Activated CD8-positive, alpha-beta memory T cell treated with anti-CD3 and anti-CD28 coated beads for 1 hour (primary cell): ENCODE data around the gene P2RX3.
"Not testable (repeated sequence)": the region's sequence is repeated elsewhere in the genome, so short reads cannot be mapped to it uniquely, and the experiment has no call there.

Source experiments
- DNase-seq, 2 donors: peaks; one replicate each; pipeline ENCODE4 v3.0.0-alpha.2; 2020; ENCODE audit warnings: low read depth in 1 of 2; ENCODE audit errors: extremely low read depth in 1 of 2

Gene P2RX3

DNA sequence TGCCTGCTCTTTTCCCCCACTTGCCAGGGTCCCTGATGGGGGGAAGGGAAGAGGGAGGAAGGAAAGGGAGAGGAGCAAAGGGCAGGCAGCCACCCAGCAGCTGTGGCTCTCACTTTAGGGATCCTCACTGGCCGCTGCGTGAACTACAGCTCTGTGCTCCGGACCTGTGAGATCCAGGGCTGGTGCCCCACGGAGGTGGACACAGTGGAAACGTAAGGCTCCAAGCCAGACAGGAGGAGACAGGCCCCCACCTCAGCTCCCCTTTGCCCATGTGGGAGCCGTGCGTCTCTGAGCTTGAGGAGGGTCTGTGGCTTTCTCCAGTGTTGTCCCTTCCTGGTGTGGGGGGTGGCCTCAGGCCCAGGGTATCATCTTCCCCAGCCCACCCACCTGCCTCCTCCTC is 9.9 kb downstream of the P2RX3 start:
- no peak for DNase-seq

DNA sequence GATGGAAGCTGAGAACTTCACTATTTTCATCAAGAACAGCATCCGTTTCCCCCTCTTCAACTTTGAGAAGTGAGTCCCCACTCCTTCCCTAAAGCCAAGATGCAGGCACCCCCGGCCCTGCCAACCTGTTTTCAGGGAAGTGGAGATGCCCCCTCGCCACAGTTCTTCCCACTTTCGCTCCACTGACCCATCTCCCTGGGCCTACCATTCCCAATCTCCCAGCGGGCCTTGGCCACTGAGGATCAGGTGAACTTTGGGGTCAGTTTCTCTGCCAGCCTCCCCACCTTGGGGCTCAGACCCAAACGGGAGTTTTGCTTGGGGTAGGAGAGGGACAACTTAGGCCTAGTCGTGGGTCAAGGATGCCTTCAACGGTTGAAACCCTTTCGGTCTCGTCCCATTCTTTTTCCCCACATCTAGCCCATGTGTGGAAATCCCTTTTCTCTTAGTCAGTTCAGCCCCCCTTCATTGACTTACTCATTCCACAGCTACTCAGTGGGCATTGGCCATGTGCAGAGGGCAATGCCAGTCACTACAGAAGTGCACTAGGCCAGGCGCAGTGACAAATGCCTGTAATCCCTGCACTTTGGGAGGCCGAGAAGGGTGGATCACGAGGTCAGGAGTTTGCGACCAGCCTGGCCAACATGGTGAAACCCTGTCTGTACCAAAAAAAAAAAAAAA is 10.6 kb downstream of the P2RX3 start:
- no peak for DNase-seq

DNA sequence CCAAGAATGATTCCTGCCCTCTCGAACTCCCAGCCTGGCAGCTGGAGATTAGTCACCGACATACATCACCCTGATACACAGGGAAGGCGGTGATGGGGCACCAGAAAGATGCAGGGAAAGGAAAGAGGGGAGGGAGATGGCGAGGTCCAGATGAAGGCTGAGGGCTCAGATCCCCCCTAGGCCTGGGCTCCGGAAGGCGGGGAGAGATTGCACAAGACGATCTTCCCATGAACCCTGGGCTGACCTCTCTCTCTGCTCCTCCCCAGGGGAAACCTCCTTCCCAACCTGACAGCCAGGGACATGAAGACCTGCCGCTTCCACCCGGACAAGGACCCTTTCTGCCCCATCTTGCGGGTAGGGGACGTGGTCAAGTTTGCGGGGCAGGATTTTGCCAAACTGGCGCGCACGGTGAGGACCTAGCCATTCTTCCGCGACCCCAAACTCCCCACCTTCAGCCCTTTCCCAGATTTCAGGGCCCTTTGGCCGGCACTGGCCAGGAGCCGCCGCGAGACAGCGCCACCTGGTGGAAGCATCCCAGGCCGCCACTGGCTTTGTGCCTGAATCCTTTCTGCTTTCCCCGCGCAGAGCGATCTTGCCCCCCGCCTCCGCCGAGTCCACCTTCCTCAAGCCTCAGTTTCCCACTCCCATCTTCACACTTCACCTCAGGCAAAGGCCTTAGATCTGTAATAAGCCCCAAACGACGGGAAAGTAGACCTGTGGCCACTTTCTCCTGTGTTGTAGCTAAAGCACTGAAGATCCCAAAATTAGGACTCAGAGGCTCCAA is 11.5 kb downstream of the P2RX3 start:
- DNase-seq, result peak in 1 of 2 donors; percentile 49

DNA sequence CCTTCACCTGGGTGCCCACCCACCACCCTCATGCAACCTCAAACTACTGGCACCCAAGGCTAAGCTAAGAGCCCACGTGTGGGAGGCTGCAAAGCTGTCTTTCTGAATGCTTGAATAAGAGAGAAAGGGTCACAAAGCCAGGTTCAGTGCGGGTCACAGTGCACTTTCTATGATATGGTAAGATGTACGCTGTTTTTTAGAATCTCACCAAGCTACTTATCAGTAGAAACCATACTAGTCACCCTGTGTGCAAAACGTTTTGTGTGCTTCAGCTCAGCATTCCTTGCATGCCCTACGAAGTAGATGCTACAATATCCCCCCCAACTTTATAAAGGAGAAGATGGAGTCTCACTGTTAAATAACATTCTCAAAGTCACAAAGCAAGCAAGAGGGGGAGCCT is 14.9 kb downstream of the P2RX3 start:
- no peak for DNase-seq

DNA sequence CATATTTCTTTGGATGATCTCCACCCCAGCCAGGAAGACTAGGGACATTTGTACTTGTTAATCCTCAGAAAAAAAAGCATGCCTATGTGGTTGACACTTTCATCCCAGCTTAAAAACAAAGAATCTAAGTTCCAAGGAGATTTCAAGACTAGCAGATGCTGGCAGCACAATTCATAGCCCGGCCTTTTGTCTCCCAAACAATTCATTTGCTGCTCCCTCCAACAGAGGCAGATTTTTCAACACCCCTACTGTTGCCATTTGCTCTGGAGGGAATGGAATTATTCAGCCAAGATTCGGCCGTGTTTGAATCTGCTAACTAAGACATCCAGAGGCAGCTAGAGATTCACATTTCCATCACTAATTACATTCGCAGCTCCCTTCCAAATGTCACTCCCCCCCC is 15.3 kb downstream of the P2RX3 start:
- no peak for DNase-seq

DNA sequence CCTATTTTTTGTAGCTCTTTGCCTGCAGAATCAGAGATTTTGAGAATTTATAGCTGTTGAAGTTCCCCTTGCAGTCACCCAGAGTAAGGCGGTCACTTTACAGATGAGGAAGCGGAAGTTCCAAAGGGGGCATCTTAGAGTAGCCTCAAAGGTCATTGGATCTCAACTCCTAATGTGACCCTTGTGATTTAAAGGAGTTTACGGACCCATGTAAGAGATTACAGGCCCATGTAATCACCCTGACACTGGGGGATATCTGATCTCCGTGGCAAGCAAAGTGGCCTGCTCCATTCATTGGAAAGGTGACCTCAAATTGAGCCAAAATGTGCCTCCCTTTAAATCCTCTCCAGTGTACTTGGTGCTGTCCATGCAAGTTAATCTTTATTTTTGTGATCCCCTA is 15.7 kb downstream of the P2RX3 start:
- no peak for DNase-seq

DNA sequence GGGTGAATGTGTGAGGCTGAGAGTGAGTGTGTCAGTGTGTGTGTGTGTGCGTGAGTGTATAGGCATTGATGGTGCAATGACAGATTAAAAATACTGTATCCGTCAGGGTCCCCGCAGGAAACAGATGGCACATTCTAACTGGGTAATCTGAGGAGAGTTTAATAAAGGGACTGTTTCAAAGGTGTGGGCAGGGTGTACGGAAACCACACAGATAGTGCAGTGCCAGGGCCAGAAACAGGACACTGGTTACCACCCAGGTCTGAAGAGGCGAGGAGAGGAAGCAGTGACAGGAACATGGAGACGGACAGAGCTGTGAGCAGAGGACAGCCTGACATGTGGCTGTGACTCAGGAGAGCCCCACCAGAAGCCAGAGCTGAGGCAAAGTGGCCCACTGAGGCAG is 16.5 kb downstream of the P2RX3 start:
- DNase-seq, result no peak

DNA sequence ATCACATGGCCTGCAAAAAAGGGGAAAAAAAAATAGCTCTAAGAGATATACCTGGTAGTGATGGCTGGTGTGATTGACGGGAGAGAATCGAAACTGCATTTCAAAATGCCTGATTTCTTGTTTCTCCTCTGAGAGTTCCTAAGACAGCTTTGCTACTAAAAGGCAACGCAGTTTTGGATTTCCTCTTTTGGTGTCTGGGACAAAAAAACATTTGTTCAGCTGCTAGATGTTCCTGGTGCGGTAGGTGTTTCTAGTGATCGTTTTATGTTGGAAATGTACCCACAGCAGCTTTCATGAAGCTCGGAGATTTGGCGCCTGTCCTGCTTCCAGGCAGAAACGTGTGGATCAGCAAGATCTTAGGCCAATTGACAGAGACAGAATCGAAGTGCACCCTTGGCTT is 18.1 kb downstream of the P2RX3 start:
- DNase-seq, result no peak

DNA sequence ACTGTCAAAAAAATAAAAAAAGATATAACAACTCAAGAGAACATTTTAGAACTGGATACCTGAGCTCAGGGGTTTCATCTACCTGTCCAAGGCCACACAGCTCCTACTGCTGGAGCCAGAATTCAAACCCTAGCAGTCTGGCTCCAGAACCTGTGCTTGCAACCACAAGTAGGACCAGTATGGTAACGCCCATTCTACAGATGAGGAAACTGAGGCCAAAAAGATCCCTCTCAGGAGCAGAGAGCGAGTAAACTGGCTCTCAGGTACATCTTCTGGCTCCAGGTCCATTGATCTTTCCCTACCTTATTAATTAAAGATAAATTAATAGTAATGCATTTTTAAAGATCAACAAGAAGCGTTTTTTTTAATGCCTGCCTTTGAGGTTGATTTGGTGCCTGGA is 19.2 kb downstream of the P2RX3 start:
- DNase-seq, result no peak

DNA sequence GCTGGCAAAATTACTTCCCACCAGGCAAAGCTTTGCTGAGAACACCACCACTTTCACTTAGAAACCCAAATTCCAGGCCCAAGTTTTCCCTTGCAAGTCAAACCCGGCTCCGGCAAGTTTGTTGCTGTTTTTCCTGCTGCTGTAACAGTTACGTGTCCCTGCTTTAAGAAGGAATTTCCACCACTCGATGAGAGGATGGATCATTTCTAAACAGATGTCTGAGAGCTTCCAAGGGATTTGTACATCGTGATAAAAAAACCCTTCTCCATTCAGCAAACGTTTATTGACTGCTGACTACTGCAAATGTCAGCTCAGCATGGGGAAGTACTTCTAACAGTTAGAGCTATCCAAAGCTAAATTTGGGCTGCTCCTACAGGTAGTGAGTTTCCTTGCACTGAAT is 19.7 kb downstream of the P2RX3 start:
- DNase-seq, result no peak

DNA sequence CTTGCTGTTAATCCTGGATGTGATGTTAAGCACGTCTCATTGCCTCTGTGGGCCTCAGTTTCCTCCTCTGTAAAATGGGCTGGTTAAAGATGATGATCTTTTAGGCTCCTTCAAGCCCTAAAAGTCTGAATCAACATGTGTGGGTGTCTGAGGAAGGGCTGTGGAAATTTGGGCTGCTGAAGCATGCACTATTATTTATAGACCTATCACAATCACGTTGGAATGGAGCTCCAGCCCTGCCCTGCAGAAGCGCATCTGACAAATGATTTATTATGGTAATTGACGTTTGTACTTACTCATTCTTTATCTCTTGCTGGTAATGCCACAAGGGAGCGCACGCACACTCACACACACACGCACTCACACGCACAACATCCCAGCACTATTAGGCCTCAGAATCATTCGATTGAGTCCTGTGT is 20.4 kb downstream of the P2RX3 start:
- DNase-seq, result no peak

DNA sequence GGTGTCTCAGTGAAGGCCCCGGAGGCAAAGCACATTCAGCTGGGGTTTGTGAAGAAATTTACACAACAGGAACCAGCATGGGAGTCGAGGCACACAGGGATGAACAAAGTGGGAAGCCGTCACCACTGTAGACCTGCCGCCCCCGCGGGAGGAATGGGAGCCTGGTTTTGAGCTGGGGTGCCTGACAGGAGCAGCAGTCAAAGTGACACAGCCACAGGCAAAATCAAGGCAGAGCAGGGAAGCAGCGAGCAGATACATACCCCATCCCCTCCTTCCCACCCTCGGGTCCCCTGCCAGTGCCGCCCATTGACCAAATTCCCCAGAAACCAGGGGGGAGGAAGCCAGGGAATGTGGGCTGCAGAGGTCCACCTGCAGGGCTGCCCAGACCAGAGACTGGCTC is 20.8 kb downstream of the P2RX3 start:
- no peak for DNase-seq

DNA sequence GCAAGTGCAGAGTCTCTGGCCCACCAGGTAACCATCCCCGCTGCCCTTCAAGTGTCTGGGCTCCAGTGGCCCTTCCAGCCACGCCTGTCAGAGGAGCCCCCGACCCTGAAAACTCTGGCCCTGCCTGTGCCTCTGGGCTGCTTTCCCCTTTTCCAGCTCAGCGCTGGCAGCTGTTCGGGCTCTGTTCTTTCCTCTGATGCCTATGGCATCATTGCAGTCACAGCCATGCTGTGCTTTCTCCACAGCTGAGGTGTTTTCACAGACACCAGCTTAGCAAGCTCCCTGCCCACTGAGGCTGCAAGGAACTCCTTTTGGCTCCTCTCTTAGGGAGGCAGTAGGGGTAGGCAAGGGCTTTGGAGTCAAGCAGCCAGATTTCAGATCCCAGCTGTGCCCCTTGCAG is 21.2 kb downstream of the P2RX3 start:
- no peak for DNase-seq

DNA sequence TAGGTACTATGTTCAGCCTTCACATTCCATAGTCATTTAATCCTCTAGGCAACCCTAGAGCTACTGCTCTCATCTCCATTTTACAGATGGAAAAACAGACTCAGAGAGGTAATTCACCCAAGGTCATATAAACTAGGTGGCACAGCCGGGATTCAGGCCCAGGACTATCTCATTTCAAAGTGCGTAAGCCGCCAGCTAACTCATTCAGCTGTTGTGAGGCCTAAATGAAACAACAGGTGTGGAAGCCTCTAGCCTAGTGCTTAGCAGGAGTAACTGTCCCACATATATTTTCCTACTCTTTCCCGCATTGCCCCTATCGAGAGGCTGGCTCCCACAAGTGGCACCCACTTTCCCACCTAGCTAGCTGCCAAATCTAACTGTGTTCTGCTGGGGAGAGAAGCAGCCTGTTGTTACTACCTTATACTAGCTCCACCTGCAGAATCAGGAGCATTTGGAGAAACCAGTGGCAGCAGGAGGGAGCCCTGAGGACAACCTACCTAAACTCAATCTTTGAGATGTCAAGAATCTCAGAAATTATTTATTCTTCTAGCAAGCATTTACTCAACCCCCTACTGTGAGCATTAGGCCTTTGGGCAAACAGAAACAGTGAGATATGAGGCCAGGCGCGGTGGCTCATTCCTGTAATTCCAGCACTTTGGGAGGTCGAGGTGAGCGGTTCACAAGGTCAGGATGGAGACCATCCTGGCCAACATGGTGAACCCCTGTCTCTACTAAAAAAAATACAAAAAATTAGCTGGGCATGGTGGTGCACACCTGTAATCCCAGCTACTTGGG is 21.9 kb downstream of the P2RX3 start:
- DNase-seq, result no peak

DNA sequence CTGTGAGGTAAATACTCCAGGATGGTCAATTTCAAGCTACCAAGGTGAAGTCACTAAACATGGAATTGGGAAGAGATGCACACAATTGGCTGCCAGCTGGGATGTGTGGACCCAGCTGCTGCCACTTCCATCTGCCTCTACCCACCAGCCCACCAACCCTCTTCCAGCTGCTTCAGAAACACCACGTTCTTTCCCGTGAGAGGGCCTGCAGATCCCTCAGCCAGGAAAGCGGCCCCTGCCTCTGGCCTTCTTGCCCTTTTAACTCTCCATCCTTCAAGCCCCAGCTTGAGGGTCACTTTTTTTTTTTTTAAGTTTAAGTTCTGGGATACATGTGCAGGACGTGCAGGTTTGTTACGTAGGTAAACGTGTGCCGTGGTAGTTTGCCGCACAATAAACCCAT is 22.8 kb downstream of the P2RX3 start:
- DNase-seq, result no peak

DNA sequence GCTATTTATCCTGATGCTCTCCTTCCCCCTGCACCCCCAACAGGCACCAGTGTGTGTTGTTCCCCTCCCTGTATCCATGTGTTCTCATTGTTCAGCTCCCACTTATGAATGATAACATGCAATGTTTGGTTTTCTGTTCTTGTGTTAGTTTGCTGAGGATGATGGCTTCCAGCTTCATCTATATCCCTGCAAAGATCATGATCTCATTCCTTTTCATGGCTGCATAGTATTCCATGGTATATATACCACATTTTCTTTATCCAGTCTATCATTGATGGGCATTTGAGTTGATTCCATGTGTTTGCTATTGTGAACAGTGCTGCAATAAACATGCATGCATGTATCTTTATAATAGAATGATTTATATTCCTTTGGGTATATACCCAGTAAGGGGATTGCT is 23.3 kb downstream of the P2RX3 start:
- DNase-seq, result not testable (repeated sequence)

DNA sequence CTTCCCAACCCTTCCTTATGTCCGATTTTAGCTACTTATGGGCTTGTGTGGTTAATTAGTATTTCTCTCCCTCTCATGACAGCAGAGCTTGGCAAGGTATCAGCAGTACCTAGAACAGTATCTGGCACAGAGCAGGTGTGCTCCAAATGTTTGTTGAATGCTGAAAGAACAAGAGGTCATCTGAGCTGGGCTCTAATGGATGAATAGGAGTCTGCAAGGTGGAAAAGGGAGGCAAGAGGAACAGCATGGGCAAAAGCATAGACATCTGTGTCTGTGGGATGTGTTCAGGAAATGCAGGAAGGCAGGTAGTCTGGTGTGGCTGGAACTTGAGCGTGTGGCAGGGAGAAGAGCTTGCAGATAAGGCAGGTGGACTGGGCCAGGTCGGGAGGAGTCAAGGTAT is 23.8 kb downstream of the P2RX3 start:
- no peak for DNase-seq

DNA sequence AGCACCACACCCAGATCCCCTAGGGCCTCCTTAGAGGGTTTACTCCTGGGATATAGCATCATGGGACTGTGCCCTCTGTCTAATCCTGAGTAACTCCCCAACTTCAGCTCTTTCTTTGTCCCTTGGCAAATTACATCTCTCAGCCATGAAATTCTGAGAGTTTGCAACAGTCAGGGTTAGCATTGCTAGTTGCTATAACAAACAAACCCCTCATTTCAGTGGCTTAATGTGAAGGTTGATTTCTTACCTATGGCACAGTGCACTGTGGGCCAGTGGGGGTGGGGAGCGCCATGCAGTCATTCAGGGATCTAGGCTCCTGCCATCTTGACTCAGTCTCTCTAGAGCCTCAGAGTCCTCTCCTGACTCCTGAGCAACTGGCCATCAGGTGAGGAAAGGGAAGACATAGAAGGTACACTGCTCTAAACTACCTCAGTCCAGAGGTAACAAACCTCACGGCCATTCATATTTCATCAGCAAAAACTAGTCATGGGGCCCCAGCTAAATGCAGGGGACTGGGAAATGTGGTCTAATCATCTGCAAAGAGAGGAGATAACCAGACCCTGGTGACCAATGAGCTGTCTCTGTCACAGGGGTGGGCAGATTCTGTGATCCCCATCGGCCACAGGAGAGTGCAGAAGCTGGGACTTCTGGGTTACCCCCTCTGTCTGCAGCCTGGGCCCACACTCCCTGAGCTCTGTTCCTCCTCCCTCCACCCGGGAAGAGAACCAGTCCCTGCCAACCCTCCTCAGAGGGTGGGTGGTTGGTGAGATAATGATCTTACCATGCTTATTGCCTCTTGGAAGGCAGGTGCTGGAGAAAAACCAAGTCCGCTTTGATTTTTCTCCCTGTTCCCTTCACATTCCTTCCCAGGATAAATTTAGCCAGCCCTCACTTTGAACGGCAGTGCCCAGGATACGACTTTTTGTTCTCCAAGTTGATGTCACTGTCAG is 25.3 kb downstream of the P2RX3 start:
- no peak for DNase-seq

DNA sequence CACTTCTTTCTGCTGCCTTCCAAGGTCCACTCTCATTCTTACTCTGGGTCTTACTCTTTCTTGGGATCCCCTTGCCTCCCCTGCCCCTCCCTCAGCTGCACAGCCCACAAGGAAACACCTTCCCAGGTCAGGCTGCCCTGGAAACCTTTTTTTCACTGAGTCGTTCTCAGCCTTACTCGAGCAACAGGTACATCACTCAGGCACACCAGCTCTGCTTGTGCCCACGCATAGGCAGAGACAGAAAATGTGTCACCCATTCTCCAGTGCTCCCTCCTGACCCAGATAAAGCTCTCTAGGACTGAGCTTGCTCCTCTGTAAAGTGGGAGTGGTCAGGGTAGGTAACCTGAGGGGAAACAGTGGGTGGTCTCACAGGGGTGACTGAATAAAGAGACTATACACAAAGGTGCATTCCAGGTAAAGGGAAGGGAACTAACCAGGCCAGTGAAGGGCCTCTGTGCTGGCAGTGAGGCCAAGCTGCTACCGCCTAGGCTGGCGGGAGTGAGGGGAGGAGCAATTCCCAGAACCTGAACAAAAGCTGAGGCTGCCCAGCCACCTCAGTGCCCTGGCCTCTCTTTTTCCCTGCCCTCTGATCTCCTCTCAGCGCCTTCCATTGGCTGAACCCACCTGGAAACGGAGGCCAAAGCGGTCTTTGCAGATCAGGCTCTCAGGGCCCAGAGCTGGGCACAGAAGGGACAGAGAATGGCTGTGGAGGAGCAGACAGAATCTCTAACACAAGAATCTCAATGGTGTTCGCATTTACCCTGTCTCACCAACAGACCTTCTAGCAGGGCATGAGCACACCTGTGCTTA is 26.9 kb downstream of the P2RX3 start:
- DNase-seq, result no peak
